Right lobe of liver (tissue), 4 donors: ENCODE data around the gene PADI2.

Source experiments
- POLR2A ChIP-seq: fragments of 450-650 bp; IDR thresholded peaks from one replicate; pipeline ENCODE4 v1.6.1; 2017; ENCODE audit warnings: antibody characterized with exemption, mild to moderate bottlenecking
- TF ChIP-seq, protein P1 (sequence below), 4 donors: fragments of 200-600 bp in 3 of 4; fragments of 450-650 bp in 1 of 4; IDR thresholded peaks; one replicate each; pipeline versions ENCODE4 v1.5.1 to v1.8.0; 2016 to 2022; ENCODE audit warnings: antibody characterized with exemption in 4 of 4, mild to moderate bottlenecking in 2 of 4
- donor health status: DM: no; HTN: no; CAD: no.
- donor health status: DM: no; HTN: no; CAD: no.
- donor health status: DM: no; HTN: yes; CAD: no.

DNA sequence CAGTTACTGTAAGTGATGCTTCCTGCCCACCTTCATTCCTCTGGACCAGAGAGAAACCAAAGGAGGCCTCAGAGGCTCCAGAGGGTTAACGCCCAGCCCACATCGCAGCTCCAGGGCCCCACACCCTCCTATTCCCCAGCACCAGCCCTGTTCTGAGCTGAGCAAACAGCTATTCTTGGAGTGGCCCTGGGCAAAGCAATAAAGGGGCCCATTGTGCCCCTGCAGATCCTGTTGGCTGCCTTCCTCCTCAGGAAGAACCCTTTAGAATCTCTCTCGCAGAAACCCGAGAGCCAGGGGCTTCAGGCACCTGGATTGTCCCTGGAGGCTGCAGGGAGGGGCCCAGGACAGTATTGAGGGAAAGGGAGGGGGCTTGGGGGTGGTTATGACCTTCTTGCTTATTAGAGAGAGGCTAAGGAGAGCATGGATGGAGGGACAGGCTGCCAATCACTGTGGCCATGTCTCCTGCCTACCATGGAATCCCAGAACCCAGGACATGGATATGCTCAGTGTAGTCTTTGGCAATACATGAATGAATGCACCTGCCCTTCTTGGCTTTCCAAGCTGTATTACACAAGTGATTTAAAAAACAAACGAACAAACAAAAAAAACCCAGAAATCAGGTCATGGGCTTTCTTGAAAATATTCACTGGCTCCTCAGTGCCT, 9.2 kb downstream of the PADI2 start:
- TF ChIP-seq POLR2A: no peak
- TF ChIP-seq, protein P1, sequence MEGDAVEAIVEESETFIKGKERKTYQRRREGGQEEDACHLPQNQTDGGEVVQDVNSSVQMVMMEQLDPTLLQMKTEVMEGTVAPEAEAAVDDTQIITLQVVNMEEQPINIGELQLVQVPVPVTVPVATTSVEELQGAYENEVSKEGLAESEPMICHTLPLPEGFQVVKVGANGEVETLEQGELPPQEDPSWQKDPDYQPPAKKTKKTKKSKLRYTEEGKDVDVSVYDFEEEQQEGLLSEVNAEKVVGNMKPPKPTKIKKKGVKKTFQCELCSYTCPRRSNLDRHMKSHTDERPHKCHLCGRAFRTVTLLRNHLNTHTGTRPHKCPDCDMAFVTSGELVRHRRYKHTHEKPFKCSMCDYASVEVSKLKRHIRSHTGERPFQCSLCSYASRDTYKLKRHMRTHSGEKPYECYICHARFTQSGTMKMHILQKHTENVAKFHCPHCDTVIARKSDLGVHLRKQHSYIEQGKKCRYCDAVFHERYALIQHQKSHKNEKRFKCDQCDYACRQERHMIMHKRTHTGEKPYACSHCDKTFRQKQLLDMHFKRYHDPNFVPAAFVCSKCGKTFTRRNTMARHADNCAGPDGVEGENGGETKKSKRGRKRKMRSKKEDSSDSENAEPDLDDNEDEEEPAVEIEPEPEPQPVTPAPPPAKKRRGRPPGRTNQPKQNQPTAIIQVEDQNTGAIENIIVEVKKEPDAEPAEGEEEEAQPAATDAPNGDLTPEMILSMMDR (IDR thresholded peaks at IDR 0.05): no peak
